NB4 (cell line): ENCODE results near the gene EVI5.

ENCODE experiments used
- DNase-seq: peaks from one replicate; pipeline ENCODE4 v3.0.0; 2010; ENCODE audit warnings: low read depth
- H3K4me3 ChIP-seq: one replicate; pipeline ENCODE4 v1.5.1; 2011; ENCODE audit warnings: mild to moderate bottlenecking, low read depth, low read length, moderate library complexity
- CTCF ChIP-seq: IDR thresholded peaks from one replicate; pipeline ENCODE4 v1.5.1; 2012; ENCODE audit warnings: low read depth, low read length
- MAX ChIP-seq: IDR thresholded peaks from 2 replicates; pipeline ENCODE4 v1.6.1; 2011; ENCODE audit warnings: low read depth, low read length
- MYC ChIP-seq: IDR thresholded peaks from 2 replicates; pipeline ENCODE4 v1.6.1; 2011; ENCODE audit warnings: low read depth, low read length
- POLR2A ChIP-seq: IDR thresholded peaks from 2 replicates; pipeline ENCODE4 v1.6.1; 2011; ENCODE audit warnings: mild to moderate bottlenecking; ENCODE audit not compliant: insufficient read length; ENCODE audit errors: extremely low read depth

EVI5 gene

GRCh38 chr1:92488416-92488815 is 296.5 kb downstream of the EVI5 start:
- peak overlapping the region; percentile 99 for H3K4me3 ChIP-seq
- TF ChIP-seq POLR2A (no peak), MYC (no peak), CTCF (no peak), MAX (no peak)
- peak; percentile 54 for DNase-seq

GRCh38 chr1:92487078-92487605 is 297.8 kb downstream of the EVI5 start:
- H3K4me3 ChIP-seq = peak overlapping the region; percentile 99
- DNase-seq = peak; percentile 65
- peak; percentile 82 for TF ChIP-seq POLR2A
- TF ChIP-seq MAX = no peak
- TF ChIP-seq MYC = no peak

- peak; percentile 97 for DNase-seq
Measured at GRCh38 chr1:92486251-92487077, 298.4 kb downstream of the EVI5 start, which contains the start of gene GFI1. Gene GFI1 (minus strand): TSS chr1:92486925. CDS start chr1:92483487, 3,438 bp downstream.

GRCh38 chr1:92485381-92486250 is 299.3 kb downstream of the EVI5 start:
- H3K4me3 ChIP-seq = peak overlapping the region; percentile 99
- TF ChIP-seq POLR2A (peak; percentile 27), CTCF (peak; percentile 37), MYC (peak; percentile 58), MAX (no peak)
- DNase-seq = peak; percentile 94

More at GRCh38 chr1:92486251-92487077, 298.4 kb downstream of the EVI5 start, which contains the start of gene GFI1:
- peak within 1 kb of the TSS; percentile 99 for H3K4me3 ChIP-seq
- peak; percentile 69; the same call in 1 of the 2 replicates for TF ChIP-seq MYC
- no peak for TF ChIP-seq CTCF
- peak; percentile 78 for TF ChIP-seq MAX

- TF ChIP-seq POLR2A (peak; percentile 14), CTCF (no peak), MAX (no peak; the same call in 1 of the 2 replicates), MYC (no peak)
- peak; percentile 87 for DNase-seq
- H3K4me3 ChIP-seq = peak overlapping the region; percentile 99
Measured at GRCh38 chr1:92484472-92485380, 300.2 kb downstream of the EVI5 start.
